Body of pancreas (tissue), 4 donors: ENCODE results near the gene COX11.

Experiments
- CTCF ChIP-seq, 7 experiments: fragments of 450-650 bp in 4 of 7; fragments of 200-600 bp in 3 of 7; sonication (generic) in 3 of 7; IDR thresholded peaks; one replicate each; pipeline ENCODE4 v1.5.1; 2016 to 2019; ENCODE audit warnings: antibody characterized with exemption in 7 of 7
- POLR2A ChIP-seq, 3 donors: fragments of 450-650 bp; IDR thresholded peaks; one replicate each; pipeline ENCODE4 v1.6.1; 2016; ENCODE audit warnings: antibody characterized with exemption in 3 of 3, mild to moderate bottlenecking in 2 of 3

DNA sequence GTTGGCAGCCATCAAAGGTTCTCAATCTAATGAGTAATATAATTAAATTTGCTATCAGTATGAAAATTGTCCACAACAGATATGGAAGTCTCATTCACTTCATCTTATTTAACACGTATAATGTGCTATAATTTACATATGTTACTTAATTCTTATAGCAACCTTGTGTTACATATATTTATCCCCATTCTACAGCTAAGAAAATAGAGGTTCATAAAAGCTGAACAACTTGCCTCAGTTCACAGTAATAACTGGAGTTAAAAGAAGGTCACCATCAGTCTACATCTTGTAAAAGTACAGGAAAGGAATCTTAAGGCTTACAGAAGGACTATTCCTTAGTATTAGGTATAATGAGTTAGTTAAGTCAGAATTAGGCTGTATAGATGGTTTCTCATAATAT, 28.0 kb upstream of the COX11 start:
- TF ChIP-seq CTCF (IDR thresholded peaks at IDR 0.05) (no peak), POLR2A (IDR thresholded peaks at IDR 0.05) (no peak)
